Caco-2 (cell line): ENCODE results near the gene FCGBP. TPM values are rescaled to one million over a fixed set of nuclear protein-coding genes. Genes with fewer than 3 reads are reported as not detected.

ENCODE experiments used
- Bru-seq: library from RNA; stranded (reverse); fragments of 400-500 nt; gene quantifications from one replicate; lab custom pipeline; 2021; lab: Mats Ljungman, UMichigan
- BruChase-seq, 2 experiments: library from RNA; stranded (reverse); fragments of 400-500 nt; gene quantifications; one replicate each; lab custom pipeline; 2021; lab: Mats Ljungman, UMichigan
- BruUV-seq: library from RNA; stranded (reverse); fragments of 400-500 nt; replicated peaks from 2 replicates; lab custom pipeline; 2021; lab: Mats Ljungman, UMichigan
- CTCF ChIA-PET: fragments of 300-600 bp; sonication (Branson Sonifier 250); formaldehyde crosslinking; loops from one replicate; lab custom pipeline; 2022; ENCODE audit warnings: antibody characterized with exemption; lab: Charles Lee
- POLR2A ChIA-PET: fragments of 300-600 bp; sonication (Branson Sonifier 250); formaldehyde crosslinking; loops from one replicate; lab custom pipeline; 2022; ENCODE audit warnings: antibody characterized with exemption; lab: Charles Lee
- DNase-seq, 2 experiments: peaks; one replicate each; pipeline versions ENCODE4 v3.0.0 to v3.0.0-alpha.2; 2020 to 2022
- H3K27me3 ChIP-seq: replicated peaks from 2 replicates; pipeline ENCODE4 v1.6.0; 2011; ENCODE audit warnings: low read length; ENCODE audit not compliant: control insufficient read depth, insufficient read depth
- H3K36me3 ChIP-seq: 2 replicates; pipeline ENCODE4 v1.5.1; 2011; ENCODE audit warnings: low read length; ENCODE audit not compliant: control insufficient read depth, insufficient read depth
- H3K4me1 ChIP-seq: fragments of 250-450 bp; sonication (Bioruptor Pico); 2 replicates; pipeline ENCODE4 v1.5.1; 2020; ENCODE audit warnings: mild to moderate bottlenecking
- H3K4me3 ChIP-seq: 2 replicates; pipeline ENCODE4 v1.5.1; 2011; ENCODE audit warnings: low read depth, mild to moderate bottlenecking, control low read depth, low read length
- H3K9me3 ChIP-seq: fragments of 250-450 bp; sonication (Bioruptor Pico); 2 replicates; pipeline ENCODE4 v1.5.1; 2020; ENCODE audit warnings: mild to moderate bottlenecking, moderate library complexity
- H3K27ac Mint-ChIP-seq: one replicate; pipeline ENCODE4 v1.8.0; 2022; ENCODE audit warnings: mixed read lengths; ENCODE audit not compliant: unreplicated experiment
- H3K27me3 Mint-ChIP-seq: one replicate; pipeline ENCODE4 v1.8.0; 2022; ENCODE audit warnings: mixed read lengths; ENCODE audit not compliant: insufficient read depth, unreplicated experiment
- H3K36me3 Mint-ChIP-seq: one replicate; pipeline ENCODE4 v1.8.0; 2022; ENCODE audit warnings: mild to moderate bottlenecking, mixed read lengths; ENCODE audit not compliant: insufficient read depth, unreplicated experiment
- H3K4me1 Mint-ChIP-seq: one replicate; pipeline ENCODE4 v1.8.0; 2022; ENCODE audit warnings: low read depth, mixed read lengths; ENCODE audit not compliant: unreplicated experiment
- H3K4me3 Mint-ChIP-seq: one replicate; pipeline ENCODE4 v1.8.0; 2022; ENCODE audit warnings: mild to moderate bottlenecking, moderate library complexity, mixed read lengths; ENCODE audit not compliant: unreplicated experiment
- H3K9me3 Mint-ChIP-seq: one replicate; pipeline ENCODE4 v1.8.0; 2022; ENCODE audit warnings: mixed read lengths; ENCODE audit not compliant: unreplicated experiment
- intact Hi-C: fragments of 100-400 bp; cut with micrococcal nuclease; formaldehyde crosslinking; loops from one replicate; pipeline ENCODE4 v1.10.0; 2022; ENCODE audit not compliant: unreplicated experiment
- long read RNA-seq: library from polyadenylated mRNA; stranded (forward); transcript quantifications from one replicate; pipeline ENCODE4 v2.0.0, GENCODE V29; 2022
- total RNA-seq: library from RNA; stranded (reverse); gene quantifications from 2 replicates; pipeline ENCODE4 v1.2.3, GENCODE V29; 2022
- TF ChIP-seq, protein P1 (sequence below), 2 experiments: fragments of 200-600 bp in 1 of 2; IDR thresholded peaks; 1 replicate in 1 of 2; 2 replicates in 1 of 2; pipeline versions ENCODE4 v1.5.1 to v1.8.0; 2011 to 2022; ENCODE audit warnings: antibody characterized with exemption in 1 of 2, control low read depth in 1 of 2, inconsistent platforms in 1 of 2, low read depth in 1 of 2, low read length in 1 of 2, mild to moderate bottlenecking in 1 of 2, moderate library complexity in 1 of 2; ENCODE audit not compliant: insufficient read depth in 1 of 2, severe bottlenecking in 1 of 2, unreplicated experiment in 1 of 2

FCGBP gene
- 0.16 and 0.26 TPM in 2 replicates for total RNA-seq
- percentile 4 among the genes with signal in this experiment for Bru-seq, nascent RNA
- BruChase-seq, experiment 1, labeled RNA remaining after a 2-hour chase = percentile 1 among the genes with signal in this experiment
- not detected for BruChase-seq, experiment 2, labeled RNA remaining after a 6-hour chase
- long read RNA-seq = 0 reads

DNA sequence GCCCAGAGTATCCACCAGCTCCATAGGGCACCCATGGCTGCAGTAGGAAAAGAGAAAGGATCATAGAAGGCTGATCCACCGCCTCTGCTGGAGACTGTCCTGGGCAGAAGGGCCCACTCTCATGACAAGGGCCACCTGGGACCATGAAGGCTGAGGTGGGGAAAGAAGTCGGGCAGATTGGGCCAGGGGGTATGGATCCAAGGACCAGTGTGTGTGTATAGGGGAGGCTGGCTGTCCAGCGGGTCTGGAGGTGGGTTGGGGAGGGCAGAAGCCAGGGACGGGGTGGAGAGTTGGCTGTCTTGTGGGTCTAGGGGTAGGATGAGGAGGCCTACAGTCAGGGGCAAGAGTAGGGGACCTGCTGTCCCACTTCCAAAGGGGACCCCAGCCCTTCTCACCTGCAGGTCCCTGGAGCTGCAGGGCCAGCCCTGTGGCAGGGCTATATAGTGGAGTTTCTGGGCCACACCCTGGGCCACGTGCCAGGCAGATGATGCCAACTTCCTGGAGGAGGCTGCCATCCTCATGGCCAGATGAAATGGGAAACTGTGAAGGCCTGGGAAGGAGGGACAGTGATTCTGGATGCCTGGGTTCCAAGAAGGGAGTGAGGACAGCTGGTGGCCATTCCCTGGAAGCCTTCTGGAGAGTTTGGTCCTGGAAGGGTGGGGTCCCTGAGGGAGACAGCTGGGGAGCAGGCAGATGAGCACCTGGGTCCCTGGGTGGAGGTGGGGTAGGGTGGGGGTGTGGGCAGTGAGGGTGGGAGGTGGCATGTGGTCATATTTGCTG lies at the start of gene FCGBP:
Gene FCGBP (minus strand): TSS at position 51 of the 780 bp plus-strand sequence.
- Histone ChIP-seq H3K36me3 (no peaks in the 10 kb centered on the region), H3K9me3 (no peaks in the 10 kb centered on the region), H3K27me3 (no peaks in the 10 kb centered on the region), H3K4me3 (no peak within 1 kb of the TSS), H3K4me1 (0 out of 2 replicates have a peak, but pooled peaks cover 7% of the 10 kb centered on the region)
- Mint-ChIP-seq H3K4me1 (peaks cover 8% of the 10 kb centered on the region), H3K9me3 (peaks cover 4% of the 10 kb centered on the region), H3K27ac (no peak within 1 kb of the TSS), H3K27me3 (peaks cover 4% of the 10 kb centered on the region), H3K36me3 (no peaks in the 10 kb centered on the region), H3K4me3 (no peak within 1 kb of the TSS)
- ChIA-PET POLR2A (no interaction called here), CTCF (no interaction called here)
- intact Hi-C loops = no loop called here
- TF ChIP-seq, protein P1, sequence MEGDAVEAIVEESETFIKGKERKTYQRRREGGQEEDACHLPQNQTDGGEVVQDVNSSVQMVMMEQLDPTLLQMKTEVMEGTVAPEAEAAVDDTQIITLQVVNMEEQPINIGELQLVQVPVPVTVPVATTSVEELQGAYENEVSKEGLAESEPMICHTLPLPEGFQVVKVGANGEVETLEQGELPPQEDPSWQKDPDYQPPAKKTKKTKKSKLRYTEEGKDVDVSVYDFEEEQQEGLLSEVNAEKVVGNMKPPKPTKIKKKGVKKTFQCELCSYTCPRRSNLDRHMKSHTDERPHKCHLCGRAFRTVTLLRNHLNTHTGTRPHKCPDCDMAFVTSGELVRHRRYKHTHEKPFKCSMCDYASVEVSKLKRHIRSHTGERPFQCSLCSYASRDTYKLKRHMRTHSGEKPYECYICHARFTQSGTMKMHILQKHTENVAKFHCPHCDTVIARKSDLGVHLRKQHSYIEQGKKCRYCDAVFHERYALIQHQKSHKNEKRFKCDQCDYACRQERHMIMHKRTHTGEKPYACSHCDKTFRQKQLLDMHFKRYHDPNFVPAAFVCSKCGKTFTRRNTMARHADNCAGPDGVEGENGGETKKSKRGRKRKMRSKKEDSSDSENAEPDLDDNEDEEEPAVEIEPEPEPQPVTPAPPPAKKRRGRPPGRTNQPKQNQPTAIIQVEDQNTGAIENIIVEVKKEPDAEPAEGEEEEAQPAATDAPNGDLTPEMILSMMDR (IDR thresholded peaks at IDR 0.05; ENCODE audit: insufficient read depth in 1 of 2, low read depth in 1 of 2, low read length in 1 of 2, severe bottlenecking in 1 of 2, unreplicated experiment in 1 of 2) = no peak
- no peak for DNase-seq
- BruUV-seq = no TSS peak

DNA sequence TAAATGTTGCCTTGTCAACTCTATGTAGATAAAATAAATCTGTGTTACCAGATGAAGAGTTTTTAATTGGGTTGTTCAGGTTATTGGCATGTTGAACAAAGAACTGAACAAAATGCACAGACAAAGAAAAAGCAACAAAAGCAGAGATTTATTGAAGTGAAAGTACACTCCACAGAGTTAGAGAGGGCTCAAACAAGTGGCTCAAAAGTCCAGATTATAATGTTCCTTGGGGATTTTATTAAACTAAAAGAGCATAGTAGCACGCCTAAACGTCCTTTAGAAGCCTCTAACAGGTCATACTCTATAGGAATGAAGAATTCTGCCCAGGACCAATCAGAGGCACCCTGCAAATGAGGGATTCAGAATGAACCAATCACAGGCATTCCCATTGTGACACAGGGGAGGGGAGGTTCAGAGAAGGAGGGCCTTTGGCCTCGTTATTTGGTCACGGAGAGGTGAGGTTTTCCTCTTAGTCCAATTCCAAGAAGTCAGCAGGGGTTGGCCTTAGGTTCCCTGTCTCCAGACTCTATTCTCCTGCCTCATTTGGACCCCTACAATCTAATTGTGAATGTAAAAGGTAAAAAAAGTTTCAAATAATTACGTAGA lies 49.4 kb upstream of the FCGBP start:
- ChIA-PET POLR2A (no interaction called here), CTCF (no interaction called here)

DNA sequence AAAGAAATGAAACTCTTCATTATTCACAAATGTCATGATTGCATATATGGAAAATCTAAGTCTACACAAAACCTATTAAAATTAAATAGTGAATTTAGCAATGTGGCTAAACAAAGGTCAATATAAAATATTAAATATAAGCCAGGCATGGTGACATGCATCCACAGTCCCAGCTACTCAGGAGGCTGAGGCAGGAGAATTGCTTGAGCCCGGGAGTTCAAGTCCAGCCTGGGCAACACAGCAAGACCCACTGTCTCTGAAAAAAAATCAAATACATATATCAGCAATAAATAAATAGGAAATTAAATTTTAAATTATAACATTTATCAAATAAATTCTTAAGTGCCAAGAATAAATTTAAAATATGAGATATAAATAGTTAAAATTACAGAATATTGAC lies 48.4 kb upstream of the FCGBP start:
- POLR2A ChIA-PET = no interaction called here
- H3K27me3 Mint-ChIP-seq = no peaks in the 10 kb centered on the region
- no peaks in the 10 kb centered on the region for H3K4me1 Mint-ChIP-seq
- H3K9me3 ChIP-seq = peaks cover 28% of the 10 kb centered on the region
- CTCF ChIA-PET = no interaction called here
- no peaks in the 10 kb centered on the region for H3K27me3 ChIP-seq
- H3K36me3 ChIP-seq = peaks cover 7% of the 10 kb centered on the region
- no peaks in the 10 kb centered on the region for H3K4me1 ChIP-seq
- BruUV-seq = no TSS peak
- intact Hi-C loops = no loop called here
- H3K36me3 Mint-ChIP-seq = peaks cover 79% of the 10 kb centered on the region
- H3K27ac Mint-ChIP-seq = no peak overlapping the region
- H3K4me3 ChIP-seq = no peak overlapping the region
- TF ChIP-seq, protein P1 (IDR thresholded peaks at IDR 0.05; ENCODE audit: insufficient read depth in 1 of 2, low read depth in 1 of 2, low read length in 1 of 2, severe bottlenecking in 1 of 2, unreplicated experiment in 1 of 2) = no peak
- no peak overlapping the region for H3K4me3 Mint-ChIP-seq
- DNase-seq = no peak
- peaks cover 28% of the 10 kb centered on the region for H3K9me3 Mint-ChIP-seq

More for the DNA sequence above, 49.4 kb upstream of the FCGBP start:
- intact Hi-C loops = no loop called here
- Mint-ChIP-seq H3K4me3 (no peak overlapping the region), H3K27ac (no peak overlapping the region), H3K36me3 (peaks cover 70% of the 10 kb centered on the region), H3K4me1 (no peaks in the 10 kb centered on the region), H3K9me3 (peaks cover 29% of the 10 kb centered on the region), H3K27me3 (no peaks in the 10 kb centered on the region)
- Histone ChIP-seq H3K9me3 (peaks cover 28% of the 10 kb centered on the region), H3K36me3 (peaks cover 4% of the 10 kb centered on the region; the same call in 1 of the 2 replicates), H3K4me3 (no peak overlapping the region), H3K4me1 (no peaks in the 10 kb centered on the region), H3K27me3 (no peaks in the 10 kb centered on the region)
- no TSS peak for BruUV-seq
- TF ChIP-seq, protein P1 (IDR thresholded peaks at IDR 0.05; ENCODE audit: insufficient read depth in 1 of 2, low read depth in 1 of 2, low read length in 1 of 2, severe bottlenecking in 1 of 2, unreplicated experiment in 1 of 2) = no peak
- DNase-seq = no peak
